ENCODE measurements around the gene GNB1L.

GRCh38 chr22:19808873-19809478, 45.7 kb downstream of the GNB1L start:
- no peak for TF ChIP-seq CTCF (IDR thresholded peaks at IDR 0.05)
- no peak for TF ChIP-seq POLR2A (IDR thresholded peaks at IDR 0.05)

All from prostate gland (tissue), 2 donors.